ENCODE data around the gene AGER. TPM values are rescaled to one million over a fixed set of nuclear protein-coding genes. Genes with fewer than 3 reads are reported as not detected.
A peak's percentile ranks its signal among the peaks of the same experiment; 100 is the strongest.

AGER gene
- total RNA-seq, 2 donors from 2014 or later, result 29.8 to 35.2 TPM

DNA sequence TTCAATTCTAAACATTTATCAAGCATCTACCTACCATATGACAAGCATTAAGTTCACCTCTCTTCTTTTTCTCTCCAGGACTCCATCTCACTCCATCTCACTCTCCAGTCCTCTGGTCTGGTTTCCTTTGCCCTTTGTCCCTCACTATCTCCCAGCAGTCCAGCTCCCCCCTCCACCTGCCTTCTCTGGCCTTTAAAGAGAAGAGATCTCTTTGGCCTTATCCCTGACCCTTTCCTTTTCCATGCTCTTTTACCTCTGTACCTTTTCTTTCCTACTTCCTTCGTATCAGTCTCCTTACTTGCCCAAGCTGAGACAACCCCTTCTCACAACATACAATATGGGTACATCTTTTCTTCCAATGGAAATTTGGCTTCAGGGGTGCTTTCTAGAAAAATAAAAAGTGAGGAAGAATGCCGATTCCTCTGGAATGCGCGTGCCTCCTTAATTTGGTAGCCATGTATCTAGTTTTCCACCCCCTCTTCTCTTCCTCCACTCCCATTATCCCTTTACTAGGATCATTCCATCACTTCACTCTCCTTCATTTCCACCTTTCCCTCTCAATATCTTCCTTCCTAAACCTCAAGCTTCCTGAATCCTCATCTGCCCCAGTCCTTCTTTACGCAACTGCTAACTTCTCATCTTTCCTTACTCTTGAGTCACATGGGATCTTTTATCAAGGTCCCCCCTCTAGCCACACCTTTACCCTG is 7.4 kb downstream of the AGER start:
- peak overlapping the region; percentile 78 for H3K4me3 Mint-ChIP-seq
- H3K9me3 Mint-ChIP-seq, result no peaks in the 10 kb centered on the region
- peak overlapping the region; percentile 98 for H3K27ac Mint-ChIP-seq
- Histone ChIP-seq H3K4me1 (ENCODE audit: control insufficient read depth, insufficient read depth, low read length) (no peaks in the 10 kb centered on the region), H3K27me3 (ENCODE audit: control insufficient read depth, insufficient read depth, low read length, poor library complexity, severe bottlenecking) (no peaks in the 10 kb centered on the region), H3K4me3 (ENCODE audit: low read length) (peak overlapping the region; percentile 97), H3K9me3 (ENCODE audit: control insufficient read depth, low read length) (no peaks in the 10 kb centered on the region), H3K27ac (ENCODE audit: low read depth, low read length) (peak overlapping the region; percentile 98), H3K36me3 (ENCODE audit: control insufficient read depth, insufficient read depth, low read length) (peaks cover 22% of the 10 kb centered on the region), H3K9ac (ENCODE audit: extremely low read depth, low read length, poor library complexity, severe bottlenecking) (peak overlapping the region; percentile 84)
- peaks cover 25% of the 10 kb centered on the region for H3K36me3 Mint-ChIP-seq (ENCODE audit: low read depth)
- H3K4me1 Mint-ChIP-seq, result peaks cover 44% of the 10 kb centered on the region
- H3K27me3 Mint-ChIP-seq (ENCODE audit: insufficient read depth), result no peaks in the 10 kb centered on the region
- WGBS, 2 experiments (ENCODE audit: insufficient coverage in 1 of 2, insufficient read length in 1 of 2), result 12 to 15% methylated on average over 5 of the region's 5 CpGs
- TF ChIP-seq, protein P1, sequence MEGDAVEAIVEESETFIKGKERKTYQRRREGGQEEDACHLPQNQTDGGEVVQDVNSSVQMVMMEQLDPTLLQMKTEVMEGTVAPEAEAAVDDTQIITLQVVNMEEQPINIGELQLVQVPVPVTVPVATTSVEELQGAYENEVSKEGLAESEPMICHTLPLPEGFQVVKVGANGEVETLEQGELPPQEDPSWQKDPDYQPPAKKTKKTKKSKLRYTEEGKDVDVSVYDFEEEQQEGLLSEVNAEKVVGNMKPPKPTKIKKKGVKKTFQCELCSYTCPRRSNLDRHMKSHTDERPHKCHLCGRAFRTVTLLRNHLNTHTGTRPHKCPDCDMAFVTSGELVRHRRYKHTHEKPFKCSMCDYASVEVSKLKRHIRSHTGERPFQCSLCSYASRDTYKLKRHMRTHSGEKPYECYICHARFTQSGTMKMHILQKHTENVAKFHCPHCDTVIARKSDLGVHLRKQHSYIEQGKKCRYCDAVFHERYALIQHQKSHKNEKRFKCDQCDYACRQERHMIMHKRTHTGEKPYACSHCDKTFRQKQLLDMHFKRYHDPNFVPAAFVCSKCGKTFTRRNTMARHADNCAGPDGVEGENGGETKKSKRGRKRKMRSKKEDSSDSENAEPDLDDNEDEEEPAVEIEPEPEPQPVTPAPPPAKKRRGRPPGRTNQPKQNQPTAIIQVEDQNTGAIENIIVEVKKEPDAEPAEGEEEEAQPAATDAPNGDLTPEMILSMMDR (conservative IDR thresholded peaks at IDR 0.05), result no peak
- DNase-seq, result no peak

DNA sequence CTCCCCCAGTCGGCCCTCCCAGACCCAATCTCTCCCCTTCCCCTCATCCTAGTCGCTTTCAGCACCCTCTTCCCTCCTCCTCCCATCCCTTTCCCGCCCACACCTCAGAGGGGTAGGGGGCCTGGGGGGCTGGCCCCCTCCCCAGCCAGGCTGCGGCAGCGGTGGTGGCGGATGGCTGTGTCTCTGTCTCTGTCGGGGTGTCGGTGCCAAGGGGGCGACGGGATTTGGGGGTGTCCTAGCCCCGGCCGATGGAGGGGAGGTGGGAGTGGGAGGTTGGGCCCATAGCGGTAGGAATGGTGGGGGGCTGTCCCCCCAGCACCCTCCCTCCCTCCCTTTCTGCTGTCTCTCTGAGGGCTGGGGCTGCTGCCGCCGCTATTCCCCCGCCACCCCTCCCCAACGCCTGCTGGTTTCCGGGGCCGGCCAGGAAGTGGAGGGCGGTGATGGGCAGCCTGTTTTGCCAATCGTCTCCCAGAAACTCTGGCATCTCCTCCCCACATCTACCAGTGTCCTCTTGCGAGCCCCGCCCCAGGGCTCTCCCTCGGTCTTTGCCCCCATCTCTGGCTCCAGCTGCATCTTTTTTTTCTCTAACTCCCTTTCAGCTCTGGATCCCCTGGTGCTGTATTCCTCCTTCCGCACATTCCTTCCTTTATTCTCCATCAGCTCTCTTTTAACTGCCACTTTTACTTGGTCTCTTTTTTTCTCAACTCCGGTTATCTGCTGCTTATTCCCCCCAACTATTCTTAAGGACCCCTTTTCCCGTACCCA is 8.2 kb downstream of the AGER start, which contains the start of gene AGPAT1:
Gene AGPAT1 (minus strand): TSS at position 374 of the 765 bp plus-strand sequence. CDS start 4,588 bp downstream, outside the sequence.
- Histone ChIP-seq H3K9ac (ENCODE audit: extremely low read depth, low read length, poor library complexity, severe bottlenecking) (peak within 1 kb of the TSS; percentile 84), H3K36me3 (ENCODE audit: control insufficient read depth, insufficient read depth, low read length) (peaks cover 22% of the 10 kb centered on the region), H3K9me3 (ENCODE audit: control insufficient read depth, low read length) (no peaks in the 10 kb centered on the region), H3K4me3 (ENCODE audit: low read length) (peak within 1 kb of the TSS; percentile 97), H3K27ac (ENCODE audit: low read depth, low read length) (peak within 1 kb of the TSS; percentile 98), H3K27me3 (ENCODE audit: control insufficient read depth, insufficient read depth, low read length, poor library complexity, severe bottlenecking) (no peaks in the 10 kb centered on the region), H3K4me1 (ENCODE audit: control insufficient read depth, insufficient read depth, low read length) (no peaks in the 10 kb centered on the region)
- Mint-ChIP-seq H3K27ac (peak within 1 kb of the TSS; percentile 98), H3K4me1 (peaks cover 44% of the 10 kb centered on the region), H3K36me3 (ENCODE audit: low read depth) (peaks cover 25% of the 10 kb centered on the region), H3K9me3 (no peaks in the 10 kb centered on the region), H3K4me3 (peak within 1 kb of the TSS; percentile 78), H3K27me3 (ENCODE audit: insufficient read depth) (no peaks in the 10 kb centered on the region)
- DNase-seq, result peak; percentile 99
- 1 to 2% methylated on average over 10 to 23 of the region's 27 CpGs for WGBS, 2 experiments (ENCODE audit: insufficient coverage in 1 of 2, insufficient read length in 1 of 2)
- TF ChIP-seq, protein P1 (conservative IDR thresholded peaks at IDR 0.05), result no peak

DNA sequence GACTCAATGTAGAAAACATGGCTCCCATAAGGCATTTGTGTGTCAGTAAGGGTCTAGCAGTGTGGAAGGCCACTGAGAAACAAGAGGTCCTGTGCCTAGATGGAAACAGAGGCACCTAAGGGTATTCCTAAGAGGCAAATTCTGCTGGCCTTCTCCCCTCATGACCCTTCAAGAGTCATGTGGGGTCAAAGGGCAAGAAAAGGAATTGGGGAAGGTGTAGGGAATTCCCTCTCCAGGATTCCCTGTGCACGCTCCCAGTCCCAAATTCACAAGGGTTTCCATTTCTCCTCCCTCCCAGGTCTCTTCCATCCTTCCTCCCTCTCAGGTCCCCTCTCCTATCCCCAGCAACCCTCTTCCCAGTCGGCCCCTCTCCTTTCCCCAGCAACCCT is 8.7 kb downstream of the AGER start:
- Histone ChIP-seq H3K27me3 (ENCODE audit: control insufficient read depth, insufficient read depth, low read length, poor library complexity, severe bottlenecking) (no peaks in the 10 kb centered on the region), H3K4me3 (ENCODE audit: low read length) (peak overlapping the region; percentile 97), H3K27ac (ENCODE audit: low read depth, low read length) (no peak overlapping the region), H3K36me3 (ENCODE audit: control insufficient read depth, insufficient read depth, low read length) (peaks cover 24% of the 10 kb centered on the region), H3K9me3 (ENCODE audit: control insufficient read depth, low read length) (no peaks in the 10 kb centered on the region), H3K4me1 (ENCODE audit: control insufficient read depth, insufficient read depth, low read length) (no peaks in the 10 kb centered on the region), H3K9ac (ENCODE audit: extremely low read depth, low read length, poor library complexity, severe bottlenecking) (peak overlapping the region; percentile 69)
- peak overlapping the region; percentile 78 for H3K4me3 Mint-ChIP-seq
- H3K4me1 Mint-ChIP-seq, result peaks cover 46% of the 10 kb centered on the region
- 8 to 10% methylated on average over 2 of the region's 2 CpGs for WGBS, 2 experiments (ENCODE audit: insufficient coverage in 1 of 2, insufficient read length in 1 of 2)
- no peak for DNase-seq
- H3K9me3 Mint-ChIP-seq, result no peaks in the 10 kb centered on the region
- TF ChIP-seq, protein P1 (conservative IDR thresholded peaks at IDR 0.05), result no peak
- H3K27me3 Mint-ChIP-seq (ENCODE audit: insufficient read depth), result no peaks in the 10 kb centered on the region
- H3K27ac Mint-ChIP-seq, result peak overlapping the region; percentile 82
- H3K36me3 Mint-ChIP-seq (ENCODE audit: low read depth), result peaks cover 25% of the 10 kb centered on the region

All from endodermal cell (in vitro differentiated cells).